Stimulated activated CD8-positive, alpha-beta memory T cell treated with anti-CD3 and anti-CD28 coated beads, Interleukin-4, amount 100 ng/mL, for 1 hour (primary cell): ENCODE measurements around the gene PXN.

ENCODE experiments used
- DNase-seq, 2 donors: peaks; one replicate each; pipeline ENCODE4 v3.0.0-alpha.2; 2020; ENCODE audit warnings: low read depth in 2 of 2, low spot score in 1 of 2

Gene PXN

GRCh38 chr12:120180975-120181374 is 84.6 kb downstream of the PXN start:
- DNase-seq, result no peak

- no peak for DNase-seq
These were observed 90.0 kb downstream of the PXN start for GRCh38 chr12:120175537-120175936.

DNA sequence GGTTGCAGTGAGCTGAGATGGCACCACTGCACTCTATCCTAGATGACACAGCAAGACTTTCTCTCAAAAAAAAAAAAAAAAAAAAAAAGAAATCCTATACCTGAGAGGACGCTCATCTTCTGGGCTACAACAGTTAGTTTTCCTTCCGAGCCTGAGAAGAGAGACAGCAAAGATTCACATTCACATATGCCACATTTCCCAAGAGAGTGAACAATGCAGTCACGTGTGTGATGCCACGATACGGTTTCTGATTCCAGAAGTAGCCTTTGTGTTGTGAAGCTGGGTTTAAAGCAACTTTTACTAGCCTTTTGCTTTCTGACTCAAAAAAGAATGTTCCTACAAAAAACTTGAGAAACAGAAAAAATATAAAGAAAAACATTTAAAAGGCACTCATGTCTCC is 90.5 kb downstream of the PXN start:
- no peak for DNase-seq

DNA sequence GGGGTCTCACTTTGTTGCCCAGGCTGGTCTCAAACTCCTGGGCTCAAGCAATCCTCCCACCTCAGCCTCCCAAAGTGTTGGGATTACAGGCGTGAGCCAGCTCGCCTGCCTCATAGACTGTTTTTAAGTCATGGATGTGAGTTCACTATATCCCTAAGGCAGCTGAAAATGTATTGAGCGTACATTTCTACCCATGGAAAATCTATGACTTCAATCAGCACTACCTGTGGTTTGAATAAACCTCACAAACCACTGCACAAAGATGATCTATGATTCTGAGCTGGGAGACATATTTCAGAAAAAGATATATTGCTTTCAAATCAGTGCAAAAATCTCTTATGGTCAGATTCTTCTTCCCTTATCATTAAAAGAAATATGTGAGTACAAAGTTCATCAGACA is 93.5 kb downstream of the PXN start:
- DNase-seq, result no peak

- DNase-seq, result no peak
These were observed 94.9 kb downstream of the PXN start for GRCh38 chr12:120170631-120171030.

DNA sequence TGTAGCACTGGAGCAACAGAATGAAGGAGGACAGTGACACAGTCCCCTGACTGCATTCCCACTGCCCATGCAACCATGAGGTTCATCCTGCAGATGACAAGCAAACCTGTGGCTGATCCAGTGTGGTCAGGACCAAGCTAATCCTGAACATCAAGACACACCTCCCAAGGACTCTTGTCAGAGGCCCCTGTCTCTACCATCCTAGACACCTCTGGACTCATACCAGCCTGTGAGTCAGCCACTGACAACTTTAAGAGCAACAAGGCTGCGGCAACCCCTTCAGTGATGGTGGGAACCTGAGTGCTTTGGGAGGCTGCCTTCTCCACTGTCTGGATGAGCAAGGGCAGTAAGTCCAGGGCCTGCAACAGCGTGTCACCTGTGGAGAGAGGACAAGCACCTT is 95.6 kb downstream of the PXN start:
- no peak for DNase-seq

DNA sequence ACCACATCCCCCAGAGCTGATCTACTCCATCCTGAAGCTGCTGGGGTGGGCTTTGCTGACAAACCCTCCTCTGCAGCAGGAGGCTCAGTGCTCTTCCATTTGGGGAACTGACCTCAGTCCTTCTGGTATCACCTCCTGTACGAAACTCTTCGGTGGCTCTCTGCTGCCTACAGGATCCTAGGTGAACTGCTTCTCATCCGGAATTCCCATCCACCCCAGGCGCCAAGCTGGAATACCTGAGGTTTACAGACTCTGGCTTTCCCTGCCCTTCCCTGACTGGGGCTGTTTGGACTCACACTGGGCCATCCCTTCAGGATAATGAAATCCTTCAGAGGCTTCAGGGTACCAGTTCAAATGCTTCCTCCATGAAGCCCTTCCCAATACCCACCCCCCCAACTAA is 97.2 kb downstream of the PXN start:
- DNase-seq, result no peak

- DNase-seq, result no peak
These were observed 97.9 kb downstream of the PXN start for GRCh38 chr12:120167529-120168095.

DNA sequence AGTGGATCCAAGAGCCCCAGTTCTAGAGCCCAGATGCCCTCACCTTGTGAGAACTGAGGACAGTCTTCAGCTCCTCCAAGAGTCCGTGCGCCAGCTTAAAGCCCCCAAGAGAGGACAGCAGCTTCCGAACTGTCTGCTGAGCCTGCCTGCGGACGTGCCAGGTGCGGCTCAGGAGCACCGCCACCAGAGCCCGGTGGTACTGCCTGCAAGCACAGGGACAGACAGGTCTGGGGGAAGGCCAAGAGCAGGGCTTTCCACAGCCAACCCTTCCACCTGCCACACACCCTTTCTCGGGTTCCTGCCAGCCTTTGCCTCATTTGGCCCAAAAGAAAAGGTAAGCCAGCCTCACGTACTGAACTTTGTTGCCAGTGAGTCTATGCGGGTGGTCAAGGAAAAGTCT is 101.2 kb downstream of the PXN start:
- DNase-seq, result no peak

DNA sequence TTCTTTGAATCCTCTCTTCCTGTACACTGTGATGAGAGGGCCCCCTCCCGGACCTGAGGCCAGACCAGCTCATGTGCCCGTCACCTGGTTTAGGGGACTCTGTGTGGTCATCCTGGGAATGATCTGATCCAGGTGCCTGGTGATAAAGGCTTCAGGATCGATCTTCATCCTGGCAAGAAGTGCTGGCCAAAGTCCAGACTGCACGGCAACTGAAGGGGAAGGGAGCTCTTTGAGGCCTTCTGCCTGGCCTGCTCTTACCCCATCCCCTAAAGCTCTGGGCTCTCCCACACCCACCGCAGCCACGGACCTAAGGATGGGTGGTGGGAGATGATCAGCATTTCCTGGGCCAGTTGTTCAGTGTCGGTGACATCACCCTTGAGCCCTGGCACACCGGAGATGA is 102.8 kb downstream of the PXN start:
- DNase-seq, result no peak

DNA sequence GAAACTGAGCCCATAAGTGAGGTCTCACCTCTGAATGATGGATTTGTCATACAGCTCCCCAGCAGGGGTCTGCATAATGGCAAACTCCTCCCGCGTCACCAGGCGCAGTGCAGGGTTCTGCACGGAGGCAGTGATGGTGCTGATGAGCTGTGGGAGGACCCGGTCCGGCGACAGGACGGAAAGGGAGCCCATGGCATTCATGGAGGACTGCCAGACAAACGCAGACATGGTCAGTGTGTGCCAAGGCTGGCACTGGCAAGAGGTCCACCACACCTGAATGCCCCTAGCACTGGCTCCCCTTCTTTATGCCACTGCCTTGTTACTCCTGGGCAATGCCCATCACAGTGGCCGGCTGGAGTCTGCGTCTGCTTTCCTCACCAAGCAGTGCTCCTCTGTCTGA is 103.7 kb downstream of the PXN start:
- no peak for DNase-seq
